OCI-LY3 (cell line): Measurements from ENCODE around the gene TAF8.

ENCODE experiments used
- EZH2phosphoT487 ChIP-seq: fragments of 200-600 bp; shearing (Covaris generic); IDR thresholded peaks from 2 replicates; pipeline ENCODE4 v1.6.1; 2018; ENCODE audit warnings: antibody characterized with exemption, mixed run types, low read depth
- TF ChIP-seq, protein P1 (sequence below): fragments of 200-600, 300-600 bp; sonication (generic); IDR thresholded peaks from 2 replicates; pipeline ENCODE4 v1.5.1; 2014; ENCODE audit warnings: antibody characterized with exemption, low read length, low read depth

DNA sequence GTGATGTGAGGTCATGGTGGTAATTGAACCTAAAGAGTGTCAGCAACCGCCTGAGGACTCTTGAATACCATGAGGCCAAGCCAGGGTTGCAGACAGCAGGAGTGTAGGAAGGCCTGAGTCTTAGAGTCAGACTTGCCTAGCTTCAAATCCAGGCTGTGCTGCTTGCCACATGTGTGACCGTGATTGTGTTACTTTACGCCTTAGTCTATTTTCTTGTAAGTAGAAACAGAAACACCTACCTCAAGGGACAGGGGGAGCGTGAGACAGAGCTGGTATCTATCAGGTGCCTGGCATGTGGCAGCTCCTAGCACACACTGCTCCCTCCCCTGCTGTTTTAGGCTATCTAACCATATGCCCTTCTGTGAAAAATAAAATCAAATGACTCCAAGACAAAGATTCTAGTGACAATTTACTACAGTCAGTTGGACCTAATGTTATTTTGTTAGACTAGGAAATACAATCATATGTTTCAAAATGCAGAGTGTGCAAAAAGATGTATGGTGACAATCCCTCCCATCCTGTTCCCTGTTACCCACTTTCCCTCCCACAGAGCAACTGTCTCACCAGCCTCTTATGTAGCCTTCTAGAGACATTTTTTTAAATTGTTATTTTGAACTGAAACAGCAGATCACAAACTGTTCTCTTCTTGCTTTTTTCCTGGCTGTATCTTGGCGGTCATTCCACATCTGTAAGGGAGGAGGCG, 21.7 kb downstream of the TAF8 start:
- TF ChIP-seq, protein P1, sequence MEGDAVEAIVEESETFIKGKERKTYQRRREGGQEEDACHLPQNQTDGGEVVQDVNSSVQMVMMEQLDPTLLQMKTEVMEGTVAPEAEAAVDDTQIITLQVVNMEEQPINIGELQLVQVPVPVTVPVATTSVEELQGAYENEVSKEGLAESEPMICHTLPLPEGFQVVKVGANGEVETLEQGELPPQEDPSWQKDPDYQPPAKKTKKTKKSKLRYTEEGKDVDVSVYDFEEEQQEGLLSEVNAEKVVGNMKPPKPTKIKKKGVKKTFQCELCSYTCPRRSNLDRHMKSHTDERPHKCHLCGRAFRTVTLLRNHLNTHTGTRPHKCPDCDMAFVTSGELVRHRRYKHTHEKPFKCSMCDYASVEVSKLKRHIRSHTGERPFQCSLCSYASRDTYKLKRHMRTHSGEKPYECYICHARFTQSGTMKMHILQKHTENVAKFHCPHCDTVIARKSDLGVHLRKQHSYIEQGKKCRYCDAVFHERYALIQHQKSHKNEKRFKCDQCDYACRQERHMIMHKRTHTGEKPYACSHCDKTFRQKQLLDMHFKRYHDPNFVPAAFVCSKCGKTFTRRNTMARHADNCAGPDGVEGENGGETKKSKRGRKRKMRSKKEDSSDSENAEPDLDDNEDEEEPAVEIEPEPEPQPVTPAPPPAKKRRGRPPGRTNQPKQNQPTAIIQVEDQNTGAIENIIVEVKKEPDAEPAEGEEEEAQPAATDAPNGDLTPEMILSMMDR, result no peak
- no peak for TF ChIP-seq EZH2phosphoT487
